K562 (cell line): ENCODE data around the gene LIPT2. TPM values are rescaled to one million over a fixed set of nuclear protein-coding genes. Genes with fewer than 3 reads are reported as not detected.
A peak's percentile ranks its signal among the peaks of the same experiment; 100 is the strongest.

ENCODE experiments used
- CREM ChIP-seq: IDR thresholded peaks from 2 replicates; pipeline ENCODE4 v1.6.1; 2014; ENCODE audit warnings: antibody characterized with exemption, low read depth
- FOXJ3 ChIP-seq: sonication (generic); formaldehyde crosslinking; IDR thresholded peaks from 2 replicates; pipeline ENCODE4 v1.4.0; 2020; ENCODE audit warnings: mild to moderate bottlenecking, missing genetic modification reagents
- KDM2B ChIP-seq: fragments of 250-450 bp; sonication (Bioruptor Pico); IDR thresholded peaks from 2 replicates; pipeline ENCODE4 v1.8.0; 2021; ENCODE audit warnings: mild to moderate bottlenecking, moderate library complexity
- MXI1 ChIP-seq: IDR thresholded peaks from 2 replicates; pipeline ENCODE4 v1.6.1; 2011; ENCODE audit warnings: low read depth, mild to moderate bottlenecking, improper control_type of control experiment, low read length
- NFATC3 ChIP-seq: fragments of 450-650 bp; IDR thresholded peaks from 2 replicates; pipeline ENCODE4 v1.6.1; 2017; ENCODE audit warnings: mild to moderate bottlenecking
- NFIC ChIP-seq: fragments of 450-650 bp; IDR thresholded peaks from 2 replicates; pipeline ENCODE4 v1.6.1; 2017; ENCODE audit warnings: mild to moderate bottlenecking, inconsistent platforms
- NFIX ChIP-seq: fragments of 250-450 bp; sonication (Bioruptor Pico); IDR thresholded peaks from 2 replicates; pipeline ENCODE4 v1.4.0; 2020; ENCODE audit warnings: low read depth, mild to moderate bottlenecking, moderate library complexity
- PHB2 ChIP-seq: fragments of 450-650 bp; IDR thresholded peaks from 2 replicates; pipeline ENCODE4 v1.6.1; 2017; ENCODE audit warnings: low read depth
- RBM25 ChIP-seq: fragments of 200-400 bp; formaldehyde crosslinking; IDR thresholded peaks from 2 replicates; pipeline ENCODE4 v1.6.1; 2018; ENCODE audit warnings: low read length, low read depth, moderate library complexity; ENCODE audit not compliant: severe bottlenecking
- RNF219 ChIP-seq: fragments of 250-450 bp; sonication (Bioruptor Pico); IDR thresholded peaks from 2 replicates; pipeline ENCODE4 v1.5.0; 2022; ENCODE audit warnings: mild to moderate bottlenecking
- SP1 ChIP-seq: sonication (generic); formaldehyde crosslinking; IDR thresholded peaks from 2 replicates; pipeline ENCODE4 v1.8.1; 2022; ENCODE audit warnings: mild to moderate bottlenecking, missing genetic modification reagents
- TFAP4 ChIP-seq: sonication (generic); formaldehyde crosslinking; IDR thresholded peaks from 2 replicates; pipeline ENCODE4 v1.8.0; 2022; ENCODE audit warnings: missing genetic modification reagents, mild to moderate bottlenecking, moderate library complexity, borderline replicate concordance
- U2AF1 ChIP-seq: fragments of 200-400 bp; formaldehyde crosslinking; optimal IDR thresholded peaks from 2 replicates; pipeline ENCODE3; 2017; ENCODE audit warnings: mild to moderate bottlenecking, low read depth, low read length, moderate library complexity
- UBTF ChIP-seq, 2 experiments: IDR thresholded peaks; 2 replicates each; pipeline ENCODE4 v1.6.1; 2012; ENCODE audit warnings: improper control_type of control experiment in 2 of 2, low read depth in 2 of 2, low read length in 2 of 2, borderline replicate concordance in 1 of 2
- USF2 ChIP-seq: sonication (generic); formaldehyde crosslinking; IDR thresholded peaks from 2 replicates; pipeline ENCODE4 v1.5.0; 2020; ENCODE audit warnings: missing genetic modification reagents
- ZBTB34 ChIP-seq: fragments of 250-450 bp; sonication (Bioruptor Pico); IDR thresholded peaks from 2 replicates; pipeline ENCODE4 v1.8.0; 2021; ENCODE audit warnings: mild to moderate bottlenecking, moderate library complexity
- ZC3H8 ChIP-seq: fragments of 450-650 bp; IDR thresholded peaks from 2 replicates; pipeline ENCODE4 v1.6.1; 2017
- ZFP30 ChIP-seq: fragments of 250-450 bp; sonication (Bioruptor Pico); IDR thresholded peaks from 2 replicates; pipeline ENCODE4 v1.8.0; 2022; ENCODE audit warnings: moderate library complexity, mild to moderate bottlenecking, inconsistent platforms, borderline replicate concordance
- ZKSCAN1 ChIP-seq: fragments of 150-350 bp; IDR thresholded peaks from 2 replicates; pipeline ENCODE4 v1.6.1; 2016; ENCODE audit warnings: low read depth, low read length
- ZNF217 ChIP-seq: sonication (generic); formaldehyde crosslinking; IDR thresholded peaks from 2 replicates; pipeline ENCODE4 v1.8.0; 2022; ENCODE audit warnings: mild to moderate bottlenecking, missing genetic modification reagents
- ZNF398 ChIP-seq: fragments of 250-450 bp; sonication (Bioruptor Pico); IDR thresholded peaks from 2 replicates; pipeline ENCODE4 v1.8.0; 2021; ENCODE audit warnings: moderate library complexity, mild to moderate bottlenecking, inconsistent platforms
- polyA plus RNA-seq, 8 experiments: library from polyadenylated mRNA; depleted of rRNA in 4 of 8; stranded (reverse) in 5 of 8; unstranded in 3 of 8; fragments of >200 nt; fragmentation: Nextera tagmentation in 2 of 8; fragmentation: Illumina TruSeq in 1 of 8; extraction: Ambion mirVana in 2 of 8; extraction: Trizol in 1 of 8; gene quantifications; 2 replicates each; pipeline versions ENCODE4 v1.2.1 to v1.2.3, GENCODE V29; 2011 to 2014; ENCODE audit warnings: inconsistent platforms in 1 of 8, missing spikeins in 1 of 8
- total RNA-seq, 7 experiments: library from RNA; depleted of rRNA in 6 of 7; stranded (reverse); fragments of >200 nt in 6 of 7; fragmentation: Illumina TruSeq in 2 of 7; extraction: Trizol in 2 of 7; gene quantifications; 2 replicates each; pipeline versions ENCODE4 v1.2.1 to v1.2.3, GENCODE V29; 2011 to 2021; ENCODE audit warnings: low replicate concordance in 1 of 7

The LIPT2 gene
- total and polyA plus RNA-seq, 9 of the 15 experiments (the other 6 are each of a cell fraction or from before 2014, with no cell fraction given), result 1.00 to 5.2 (median 3.5) TPM

- no peak for TF ChIP-seq ZNF398 (CRISPR knock-in tag)
- TF ChIP-seq TFAP4 (CRISPR knock-in tag), result no peak; the same call in 1 of the 2 replicates
- TF ChIP-seq USF2 (CRISPR knock-in tag), result no peak
- no peak for TF ChIP-seq PHB2
- no peak for TF ChIP-seq U2AF1
- TF ChIP-seq UBTF (IDR thresholded peaks at IDR 0.05; ENCODE audit: borderline replicate concordance in 1 of 2, low read depth in 2 of 2, low read length in 2 of 2), result no peak
- no peak for TF ChIP-seq ZNF217
- TF ChIP-seq NFATC3, result no peak
- no peak for TF ChIP-seq FOXJ3
- TF ChIP-seq RBM25, result no peak
- TF ChIP-seq RNF219 (CRISPR knock-in tag), result no peak
- peak; percentile 54 for TF ChIP-seq NFIC
- no peak for TF ChIP-seq ZBTB34 (CRISPR knock-in tag)
- no peak for TF ChIP-seq ZC3H8
- TF ChIP-seq MXI1, result no peak
- TF ChIP-seq NFIX, result no peak
- no peak for TF ChIP-seq KDM2B (CRISPR knock-in tag)
- TF ChIP-seq ZKSCAN1, result no peak
- TF ChIP-seq CREM, result peak; percentile 63; the same call in 1 of the 2 replicates
- no peak for TF ChIP-seq ZFP30
- TF ChIP-seq SP1 (CRISPR knock-in tag), result no peak
Observed at GRCh38 chr11:74459584-74459983, 33.9 kb downstream of the LIPT2 start (continued).
